DMS 273 treated with DMSO at 0.1 percent for 48 hours (cell line): ENCODE data around the gene ARID2.

ENCODE experiments used
- DNase-seq: peaks from one replicate; lab custom pipeline; 2025; lab: John Stamatoyannopoulos, UW

ARID2 gene, protein sequence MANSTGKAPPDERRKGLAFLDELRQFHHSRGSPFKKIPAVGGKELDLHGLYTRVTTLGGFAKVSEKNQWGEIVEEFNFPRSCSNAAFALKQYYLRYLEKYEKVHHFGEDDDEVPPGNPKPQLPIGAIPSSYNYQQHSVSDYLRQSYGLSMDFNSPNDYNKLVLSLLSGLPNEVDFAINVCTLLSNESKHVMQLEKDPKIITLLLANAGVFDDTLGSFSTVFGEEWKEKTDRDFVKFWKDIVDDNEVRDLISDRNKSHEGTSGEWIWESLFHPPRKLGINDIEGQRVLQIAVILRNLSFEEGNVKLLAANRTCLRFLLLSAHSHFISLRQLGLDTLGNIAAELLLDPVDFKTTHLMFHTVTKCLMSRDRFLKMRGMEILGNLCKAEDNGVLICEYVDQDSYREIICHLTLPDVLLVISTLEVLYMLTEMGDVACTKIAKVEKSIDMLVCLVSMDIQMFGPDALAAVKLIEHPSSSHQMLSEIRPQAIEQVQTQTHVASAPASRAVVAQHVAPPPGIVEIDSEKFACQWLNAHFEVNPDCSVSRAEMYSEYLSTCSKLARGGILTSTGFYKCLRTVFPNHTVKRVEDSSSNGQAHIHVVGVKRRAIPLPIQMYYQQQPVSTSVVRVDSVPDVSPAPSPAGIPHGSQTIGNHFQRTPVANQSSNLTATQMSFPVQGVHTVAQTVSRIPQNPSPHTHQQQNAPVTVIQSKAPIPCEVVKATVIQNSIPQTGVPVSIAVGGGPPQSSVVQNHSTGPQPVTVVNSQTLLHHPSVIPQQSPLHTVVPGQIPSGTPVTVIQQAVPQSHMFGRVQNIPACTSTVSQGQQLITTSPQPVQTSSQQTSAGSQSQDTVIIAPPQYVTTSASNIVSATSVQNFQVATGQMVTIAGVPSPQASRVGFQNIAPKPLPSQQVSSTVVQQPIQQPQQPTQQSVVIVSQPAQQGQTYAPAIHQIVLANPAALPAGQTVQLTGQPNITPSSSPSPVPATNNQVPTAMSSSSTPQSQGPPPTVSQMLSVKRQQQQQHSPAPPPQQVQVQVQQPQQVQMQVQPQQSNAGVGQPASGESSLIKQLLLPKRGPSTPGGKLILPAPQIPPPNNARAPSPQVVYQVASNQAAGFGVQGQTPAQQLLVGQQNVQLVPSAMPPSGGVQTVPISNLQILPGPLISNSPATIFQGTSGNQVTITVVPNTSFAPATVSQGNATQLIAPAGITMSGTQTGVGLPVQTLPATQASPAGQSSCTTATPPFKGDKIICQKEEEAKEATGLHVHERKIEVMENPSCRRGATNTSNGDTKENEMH (N-terminal part only)

DNA sequence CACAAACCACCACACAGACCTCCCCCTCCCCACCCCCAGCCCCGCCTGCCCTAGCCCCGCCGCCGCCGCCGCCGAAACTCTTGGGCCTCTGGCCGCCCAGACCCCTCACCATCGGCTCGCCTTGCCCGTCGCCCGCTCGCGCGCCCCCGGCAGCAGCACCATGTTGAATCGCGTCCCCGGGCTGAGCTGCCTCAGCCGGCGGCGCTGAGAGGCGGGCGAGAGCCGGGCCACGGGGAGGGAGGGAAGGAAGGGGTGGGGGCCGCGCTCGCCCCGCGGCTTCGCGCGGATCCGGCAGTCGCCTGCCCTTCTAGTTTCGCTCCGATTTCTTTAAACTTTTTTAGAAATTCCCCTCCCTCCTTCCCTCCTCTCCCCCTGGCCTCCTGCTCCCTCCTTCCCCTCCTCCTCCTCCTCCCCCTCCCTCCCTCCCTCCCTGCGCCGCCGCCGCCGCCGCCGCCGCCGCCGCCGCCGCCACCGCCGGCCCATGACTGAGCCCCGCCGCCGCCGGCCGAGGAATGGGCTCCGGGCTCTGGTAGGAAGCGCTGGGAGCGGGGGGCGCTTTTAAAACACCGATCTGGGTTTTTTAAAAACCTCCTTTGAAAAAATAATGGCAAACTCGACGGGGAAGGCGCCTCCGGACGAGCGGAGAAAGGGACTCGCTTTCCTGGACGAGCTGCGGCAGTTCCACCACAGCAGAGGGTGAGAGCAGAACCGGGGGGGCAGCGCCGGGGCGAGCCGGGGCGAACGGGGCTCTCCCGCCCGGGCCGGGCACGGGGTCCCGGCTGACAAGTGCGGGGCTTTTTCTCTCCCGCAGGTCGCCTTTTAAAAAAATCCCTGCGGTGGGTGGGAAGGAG is at the start of gene ARID2:
Gene ARID2, plus strand, starts transcription at position 474 of the 851 bp plus-strand sequence. Its CDS starts 131 bp downstream, at position 605.
- DNase-seq: peak; percentile 20

DNA sequence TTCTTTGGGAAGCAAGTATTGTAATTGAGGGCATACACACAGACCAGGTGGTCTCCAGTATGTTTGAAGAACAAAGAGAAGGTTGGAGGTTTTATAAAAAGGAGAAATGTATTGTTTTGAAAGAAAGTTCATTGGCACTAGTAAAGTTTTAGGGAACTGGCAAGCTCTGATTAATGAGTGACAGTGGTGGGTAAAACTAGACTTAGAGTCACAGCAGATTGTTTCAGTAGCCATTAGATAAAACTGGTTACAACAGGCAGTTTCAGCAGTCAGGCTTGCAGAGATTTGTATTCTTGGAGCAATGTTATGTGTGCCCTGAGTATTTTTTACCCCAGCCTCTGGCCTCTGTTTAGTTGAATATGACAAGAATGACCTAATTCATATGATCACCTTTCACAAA is 49.1 kb upstream of the ARID2 start:
- no peak for DNase-seq

DNA sequence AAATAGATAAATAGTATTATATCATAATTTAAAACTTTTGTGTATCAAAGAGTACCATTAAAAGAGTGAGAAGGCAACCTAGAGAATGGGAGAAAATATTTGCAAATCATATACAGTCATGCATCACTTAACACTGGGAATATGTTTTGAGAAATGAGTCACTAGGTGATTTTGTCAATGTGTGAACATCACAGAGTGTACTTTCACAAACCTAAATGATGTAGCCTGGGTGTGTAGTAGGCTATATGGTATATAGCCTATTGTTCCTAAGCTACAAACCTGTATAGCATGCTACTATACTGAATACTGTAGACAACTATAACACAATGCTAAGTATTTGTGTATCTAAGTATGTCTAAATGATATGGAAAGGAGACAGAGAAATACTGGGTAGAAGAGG is 48.0 kb upstream of the ARID2 start:
- DNase-seq: no peak

DNA sequence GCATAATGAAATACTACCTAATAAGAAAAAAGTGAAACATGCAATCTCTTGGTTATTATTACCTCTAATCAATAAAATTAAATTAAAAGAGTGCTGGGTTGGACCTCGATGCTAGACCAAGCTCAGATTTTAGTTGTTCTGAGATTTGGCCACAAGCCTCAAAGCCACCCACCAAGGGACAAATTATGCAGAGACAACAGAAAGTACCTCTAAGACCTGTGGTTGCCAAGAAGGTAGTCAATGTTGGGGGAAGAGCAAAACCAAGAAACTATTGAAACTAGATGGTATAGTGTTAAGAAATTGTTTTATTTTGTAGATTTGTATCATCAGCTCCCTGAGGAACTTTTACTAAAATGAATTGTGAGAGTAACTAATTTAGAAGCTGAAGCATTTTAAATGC is 43.8 kb upstream of the ARID2 start:
- DNase-seq: no peak

DNA sequence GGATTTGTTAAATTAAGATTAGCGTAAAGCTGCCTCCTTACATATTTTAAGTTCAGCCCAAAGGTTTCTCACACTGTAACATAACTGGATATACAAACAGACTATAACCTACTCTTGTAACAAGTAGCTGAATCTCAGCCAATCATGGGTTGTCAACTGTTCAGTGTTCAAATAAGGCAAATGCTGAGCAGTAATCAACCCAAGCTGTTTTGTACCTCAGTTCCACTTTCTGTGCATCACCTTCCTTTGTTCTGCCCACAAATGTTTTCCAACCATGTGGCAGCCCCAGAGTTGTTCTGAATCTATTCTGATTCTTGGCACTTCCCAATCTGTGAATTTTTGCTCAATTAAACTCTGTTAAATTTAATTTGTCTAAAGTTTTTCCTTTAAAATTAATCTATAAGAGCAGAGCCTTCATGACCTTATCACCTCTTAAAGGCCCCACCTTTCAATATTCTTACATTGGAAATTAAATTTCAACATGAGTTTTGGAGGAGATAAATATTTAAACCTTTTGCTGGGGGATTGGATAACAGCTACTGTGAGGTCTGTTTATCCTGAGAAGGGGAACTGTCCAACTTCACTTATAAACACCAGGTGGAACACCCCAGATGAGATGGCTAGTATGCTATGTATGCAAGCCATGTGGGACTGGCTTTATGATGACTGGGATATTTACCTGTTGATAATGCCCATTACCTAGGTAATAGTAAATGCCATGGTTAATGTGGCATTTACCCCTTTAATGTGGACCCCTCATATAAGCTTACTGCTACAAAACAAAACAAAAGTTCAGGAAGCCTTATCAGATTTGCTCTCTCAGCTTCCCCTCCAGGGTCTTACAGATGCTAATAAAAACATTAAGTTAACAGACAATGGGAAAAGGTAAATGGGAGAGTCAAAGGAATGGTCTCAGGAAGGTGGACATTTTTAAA is 42.2 kb upstream of the ARID2 start:
- no peak for DNase-seq

DNA sequence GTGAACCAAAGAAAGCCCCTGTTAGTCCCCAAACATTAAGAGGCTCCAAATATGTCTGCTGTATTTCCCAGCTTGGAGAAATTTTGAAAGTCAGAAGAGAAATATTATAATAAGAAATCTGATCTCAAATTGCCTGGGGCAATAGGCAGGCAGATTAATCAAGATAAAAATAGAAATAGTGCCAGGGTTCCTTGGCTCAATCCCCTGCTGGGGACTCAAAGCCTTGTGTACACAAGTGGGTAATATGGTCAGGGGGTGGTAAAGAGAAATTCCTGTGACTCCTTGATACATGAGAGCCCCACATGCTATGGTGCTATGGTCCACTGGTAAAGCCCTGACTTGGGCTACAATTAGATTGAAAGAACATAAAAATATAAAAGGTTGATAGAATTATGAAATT is 41.3 kb upstream of the ARID2 start:
- DNase-seq: no peak

DNA sequence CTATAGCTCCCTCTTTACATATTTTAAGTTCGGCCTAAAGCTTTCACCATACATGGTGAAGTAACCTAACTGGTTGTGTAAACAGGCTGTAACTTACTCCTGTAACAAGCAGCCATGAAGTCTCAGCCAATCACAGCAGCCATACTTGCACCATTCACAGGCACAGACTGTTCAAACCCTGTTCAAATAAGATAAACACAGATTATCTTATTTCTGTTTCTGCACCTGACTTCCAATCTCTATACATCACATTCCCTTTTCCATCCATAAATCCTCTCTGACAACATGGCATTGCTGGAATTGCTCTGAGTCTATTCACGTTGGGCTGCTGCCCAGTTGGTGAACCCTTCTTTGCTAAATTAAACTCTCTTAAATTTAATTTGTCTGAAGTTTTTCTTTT is 34.5 kb upstream of the ARID2 start:
- no peak for DNase-seq

DNA sequence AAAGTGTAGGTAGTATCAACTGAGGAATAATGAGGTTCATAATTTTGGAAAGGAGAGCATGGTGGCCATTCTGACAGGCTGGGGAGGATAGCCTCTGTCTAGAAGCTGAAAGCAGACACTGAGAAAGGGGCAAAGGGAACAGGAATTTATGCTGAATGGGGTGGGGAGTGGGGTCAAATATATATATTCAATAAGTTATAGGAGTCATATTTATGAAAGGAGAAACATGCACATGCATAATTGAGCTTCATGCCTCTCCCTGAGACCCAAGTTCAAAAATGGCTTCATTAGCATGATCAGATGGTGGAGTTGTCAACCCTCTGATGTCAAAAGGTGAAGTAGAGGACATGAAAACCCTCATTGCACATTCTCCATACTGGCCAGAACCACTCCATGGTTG is 33.9 kb upstream of the ARID2 start:
- DNase-seq: no peak

DNA sequence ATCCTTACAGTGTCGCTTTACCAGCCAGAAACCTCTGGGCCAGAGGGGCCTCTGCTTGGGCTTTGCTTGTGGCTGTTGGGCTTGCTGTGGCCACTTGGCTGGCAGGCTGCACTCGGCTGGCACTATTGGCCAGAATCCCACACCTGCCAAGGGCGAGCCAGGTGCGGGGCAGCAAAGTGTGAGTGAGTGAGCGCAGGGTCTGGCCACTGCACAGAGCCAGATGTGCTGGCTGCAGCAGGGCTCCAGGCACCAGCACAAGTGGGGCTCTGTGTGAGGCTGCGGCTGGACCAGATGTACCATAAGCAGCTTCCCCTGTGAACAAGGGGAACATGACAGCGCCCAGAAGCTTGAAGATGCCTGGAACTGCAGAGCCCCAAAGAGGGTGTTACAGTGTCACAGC is 33.5 kb upstream of the ARID2 start:
- no peak for DNase-seq

DNA sequence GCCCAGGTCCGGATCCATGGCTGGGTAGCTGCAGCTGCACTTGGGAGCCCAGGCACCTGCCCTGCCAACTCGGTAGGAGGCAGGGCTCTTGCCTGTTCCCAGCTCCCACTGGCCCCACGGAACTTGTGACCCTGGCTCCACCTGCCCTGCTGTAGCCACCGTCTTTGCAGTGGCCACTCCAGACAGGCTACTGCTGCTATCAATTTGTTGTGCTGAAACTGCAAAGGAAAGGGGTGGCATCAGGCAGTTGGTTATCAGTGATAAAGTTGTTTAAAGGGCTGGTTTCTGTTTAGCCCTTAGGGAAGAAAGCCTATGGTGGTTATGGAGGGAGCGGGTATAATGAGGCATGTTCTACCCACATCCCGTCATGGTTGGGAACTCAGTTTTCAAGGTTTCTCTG is 32.1 kb upstream of the ARID2 start:
- DNase-seq: no peak

DNA sequence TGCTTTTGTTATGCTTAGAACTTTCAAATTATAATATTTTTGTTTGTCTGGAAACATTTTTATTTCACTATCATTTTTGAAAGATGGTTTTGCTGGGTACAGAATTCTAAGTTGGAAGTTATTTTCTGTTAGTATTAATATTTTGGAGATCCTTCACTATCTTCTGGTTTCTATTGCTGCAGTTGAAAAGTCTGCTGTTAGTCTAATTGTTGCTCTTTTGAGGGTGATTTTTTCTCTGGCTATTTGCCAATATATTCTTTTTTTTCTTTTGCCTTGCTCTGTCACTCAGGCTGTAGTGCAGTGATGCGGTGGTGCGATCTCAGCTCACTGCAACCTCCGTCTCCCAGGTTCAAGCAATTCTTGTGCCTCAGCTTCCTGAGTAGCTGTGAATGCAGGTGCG is 28.2 kb upstream of the ARID2 start:
- no peak for DNase-seq

DNA sequence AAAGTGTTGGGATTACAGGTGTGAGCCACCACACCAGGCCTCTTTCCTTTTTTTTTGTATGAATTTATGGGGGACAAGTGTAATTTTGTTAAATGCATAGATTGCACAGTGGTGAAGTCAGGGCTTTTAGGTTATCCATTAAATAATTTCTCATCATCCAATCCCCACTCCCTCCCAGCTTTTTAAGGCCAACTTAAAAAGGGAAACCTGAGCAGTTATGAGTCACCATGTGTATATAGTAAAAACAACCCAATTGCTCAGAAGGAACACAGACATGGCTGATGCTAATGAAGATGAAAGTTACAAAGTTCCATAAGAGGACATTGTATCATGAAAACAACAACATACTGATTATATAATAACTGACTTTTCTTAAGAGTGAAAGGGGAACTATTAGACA is 25.6 kb upstream of the ARID2 start:
- no peak for DNase-seq

DNA sequence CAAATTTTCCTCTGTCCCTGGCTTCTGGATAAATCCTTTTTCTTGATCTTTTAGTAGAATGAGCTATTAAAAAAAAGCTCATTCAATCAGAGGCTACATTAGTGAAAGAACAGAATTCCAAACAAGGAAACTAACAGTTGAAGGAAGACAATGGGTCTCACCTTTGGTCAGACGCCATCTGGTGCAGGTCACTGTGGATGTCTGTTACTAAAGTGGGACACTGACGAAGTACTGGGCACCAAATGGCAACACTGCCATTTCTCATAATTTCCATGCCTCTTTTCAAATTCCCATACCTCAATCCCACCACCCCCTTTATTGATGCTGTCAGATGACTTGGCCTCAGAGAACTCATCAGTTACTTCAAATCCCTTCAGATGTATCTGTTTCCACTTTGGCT is 24.5 kb upstream of the ARID2 start:
- no peak for DNase-seq

DNA sequence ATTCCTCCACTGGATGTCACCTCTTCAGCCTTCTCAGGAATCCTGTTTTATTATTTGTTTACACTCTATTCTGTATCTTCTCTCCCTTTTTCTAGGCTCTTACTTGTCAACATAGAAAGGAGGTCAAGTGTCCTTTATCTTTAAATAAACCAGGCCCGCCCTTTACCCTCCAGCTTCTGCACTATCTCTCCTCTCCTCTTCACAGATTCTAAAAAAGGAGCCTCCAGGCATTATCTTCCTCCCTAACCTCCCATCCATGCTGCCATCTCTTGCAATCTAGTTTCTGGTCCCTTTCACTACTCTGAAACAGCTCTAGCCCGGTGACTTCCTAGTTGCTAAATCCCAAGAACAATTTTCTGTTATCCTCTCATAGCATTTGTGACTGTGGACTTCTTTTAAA is 24.1 kb upstream of the ARID2 start:
- DNase-seq: no peak

DNA sequence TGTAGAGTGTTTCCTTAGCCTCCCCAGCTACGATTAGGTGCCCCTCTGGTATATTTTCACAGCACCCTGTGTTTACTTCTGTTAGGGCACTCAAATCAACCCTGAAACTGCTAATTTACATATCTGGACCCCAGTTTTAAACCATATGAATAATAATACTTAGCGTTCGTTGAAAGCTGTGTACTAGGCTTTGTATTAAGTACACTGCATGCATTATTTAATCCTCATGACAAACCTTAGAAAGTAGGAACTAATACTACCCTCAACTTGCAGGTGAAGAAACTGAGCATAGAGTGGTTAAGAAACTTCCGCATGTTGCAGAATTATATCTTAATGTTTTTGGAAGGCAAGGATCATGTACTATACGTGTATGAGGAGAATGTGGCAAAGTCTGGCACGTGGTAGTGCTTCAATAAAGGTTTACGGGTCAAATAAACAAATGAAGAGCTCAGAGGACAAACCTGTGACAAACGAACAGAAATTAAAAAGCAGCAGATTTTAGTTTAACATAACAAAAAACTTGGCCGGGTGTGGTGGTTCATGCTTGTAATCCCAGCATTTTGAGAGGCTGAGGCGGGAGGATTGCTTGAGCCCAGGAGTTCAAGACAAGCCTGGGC is 22.2 kb upstream of the ARID2 start:
- no peak for DNase-seq

DNA sequence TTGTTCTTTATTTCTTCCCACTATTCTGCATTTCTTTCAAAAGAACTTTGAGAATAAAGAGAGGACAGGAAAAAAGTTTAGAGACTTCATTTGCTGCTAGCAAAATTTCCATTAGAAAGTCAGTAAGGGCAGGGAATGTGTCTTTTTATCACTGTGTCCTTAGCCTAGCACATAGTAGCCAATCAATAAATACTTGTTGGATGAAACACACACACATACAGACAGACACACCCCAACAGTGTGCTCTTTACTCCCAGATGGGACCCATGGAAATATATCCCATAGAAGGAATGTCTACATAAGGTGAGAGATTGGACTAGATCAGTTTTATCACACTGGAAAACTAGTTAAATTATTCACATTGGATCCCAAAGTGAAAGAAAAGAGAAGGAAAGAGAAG is 21.1 kb upstream of the ARID2 start:
- no peak for DNase-seq

DNA sequence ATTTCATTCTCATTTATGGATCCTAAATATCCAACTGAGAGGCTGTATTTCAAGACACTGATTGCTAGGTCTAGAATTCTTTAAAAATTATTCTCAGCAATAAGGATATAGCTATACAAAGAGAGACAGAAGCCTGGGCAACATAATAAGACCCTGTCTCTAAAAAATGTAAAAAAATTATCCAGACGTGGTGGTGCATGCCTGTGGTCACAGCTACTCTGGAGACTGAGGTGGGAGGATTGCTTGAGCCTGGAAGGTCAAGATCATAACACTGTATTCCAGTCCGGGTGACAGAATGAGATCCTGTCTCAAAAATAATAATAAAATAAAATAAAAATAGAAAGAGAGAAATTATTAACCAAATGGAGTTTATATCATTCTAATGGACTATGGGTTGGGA is 20.6 kb upstream of the ARID2 start:
- no peak for DNase-seq

DNA sequence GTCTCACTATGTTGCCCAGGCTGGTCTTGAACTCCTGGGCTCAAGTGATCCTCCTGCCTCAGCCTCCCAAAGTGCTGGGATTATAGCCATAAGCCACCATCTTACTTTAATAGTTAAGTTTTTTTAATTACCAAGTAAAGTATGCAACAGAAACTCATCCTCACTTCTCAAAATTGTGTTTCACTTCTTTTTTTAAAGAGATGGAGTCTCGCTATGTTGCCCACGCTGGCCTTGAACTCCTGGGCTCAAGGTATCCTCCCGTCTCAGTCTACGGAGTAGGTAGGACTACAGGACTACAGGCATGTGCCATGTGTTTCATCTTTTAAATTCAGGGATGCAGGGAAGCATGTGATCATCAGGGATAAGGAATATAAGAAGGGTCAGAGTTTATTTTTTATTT is 17.2 kb upstream of the ARID2 start:
- no peak for DNase-seq

DNA sequence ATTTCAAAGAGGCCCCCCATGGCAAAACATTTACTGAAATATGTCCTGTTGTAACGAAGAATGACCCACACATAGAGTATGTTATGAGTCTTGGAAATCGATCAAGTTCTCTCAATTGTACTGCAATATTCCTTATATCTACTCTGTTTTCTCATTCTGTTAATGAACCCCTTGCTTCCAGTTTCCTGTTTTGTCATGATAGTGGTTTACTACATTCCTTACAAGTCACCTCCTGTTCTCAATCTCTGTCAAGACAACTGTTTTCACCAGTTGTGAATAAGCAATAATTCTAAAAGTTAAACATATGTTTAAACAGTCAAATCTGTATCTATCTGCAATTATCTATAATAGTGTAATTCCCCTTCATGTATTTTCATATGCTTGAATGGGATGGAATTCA is 16.4 kb upstream of the ARID2 start:
- DNase-seq: no peak

DNA sequence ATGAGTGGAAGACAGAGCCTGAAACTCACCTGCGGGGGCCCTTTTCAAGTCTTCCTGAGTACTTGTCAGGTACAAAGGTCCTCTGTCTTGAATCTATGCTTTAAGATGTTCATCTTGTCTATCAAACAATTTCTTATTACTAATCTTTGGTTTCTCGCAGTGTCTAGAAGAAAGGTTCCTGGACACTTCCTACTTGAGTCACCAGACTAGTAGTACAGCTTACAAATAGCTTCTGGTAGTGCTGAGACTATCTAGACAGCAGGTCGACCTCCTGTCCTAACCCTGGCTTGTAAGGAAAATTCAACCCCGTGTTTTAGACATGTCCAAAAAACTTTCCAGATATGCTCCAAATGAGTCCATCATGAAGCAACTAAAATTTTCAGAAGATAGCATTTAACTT is 11.2 kb upstream of the ARID2 start:
- no peak for DNase-seq
